Liver (tissue), 3 donors: ENCODE results near the gene CPLX3.

Experiments used
- ATF3 ChIP-seq: IDR thresholded peaks from 2 replicates; pipeline ENCODE4 v1.6.1; 2016; ENCODE audit warnings: antibody characterized with exemption
- CTCF ChIP-seq: fragments of 150-350 bp; IDR thresholded peaks from 2 replicates; pipeline ENCODE4 v1.5.1; 2017; ENCODE audit warnings: improper control_type of control experiment, low read depth, low read length; ENCODE audit not compliant: missing input control
- JUND ChIP-seq, 2 donors: IDR thresholded peaks; 2 replicates each; pipeline ENCODE4 v1.6.1; 2016; ENCODE audit warnings: antibody characterized with exemption in 2 of 2
- RAD21 ChIP-seq, 2 donors: IDR thresholded peaks; 2 replicates each; pipeline ENCODE4 v1.6.1; 2016; ENCODE audit warnings: antibody characterized with exemption in 2 of 2, mild to moderate bottlenecking in 2 of 2
- REST ChIP-seq: IDR thresholded peaks from 2 replicates; pipeline ENCODE4 v1.6.1; 2016; ENCODE audit warnings: antibody characterized with exemption, mild to moderate bottlenecking
- YY1 ChIP-seq: IDR thresholded peaks from 2 replicates; pipeline ENCODE4 v1.6.1; 2016; ENCODE audit warnings: antibody characterized with exemption, mild to moderate bottlenecking
- donor health status: healthy.
- donor health status: healthy.

GRCh38 chr15:74854453-74855022, 28.1 kb downstream of the CPLX3 start:
- TF ChIP-seq CTCF (no peak), RAD21 (IDR thresholded peaks at IDR 0.05) (no peak), JUND (IDR thresholded peaks at IDR 0.05) (no peak), REST (no peak), ATF3 (no peak), YY1 (no peak)
